AG09309 (cell line): Measurements from ENCODE around the gene IL10RB.
"Not testable (repeated sequence)": the region's sequence is repeated elsewhere in the genome, so short reads cannot be mapped to it uniquely, and the experiment has no call there.

Source experiments
- DNase-seq: peaks from one replicate; pipeline ENCODE4 v3.0.0-alpha.2; 2010; ENCODE audit warnings: low read depth
- H3K4me3 ChIP-seq: 2 replicates; pipeline ENCODE4 v1.5.1; 2011; ENCODE audit warnings: mild to moderate bottlenecking, low read depth, low read length, moderate library complexity; ENCODE audit not compliant: control insufficient read depth
- TF ChIP-seq, protein P1 (sequence below): IDR thresholded peaks from 2 replicates; pipeline ENCODE4 v1.5.1; 2011; ENCODE audit warnings: mild to moderate bottlenecking, low read depth, low read length, inconsistent platforms; ENCODE audit not compliant: insufficient read depth, control insufficient read depth; ENCODE audit errors: missing control alignments

The IL10RB gene

DNA sequence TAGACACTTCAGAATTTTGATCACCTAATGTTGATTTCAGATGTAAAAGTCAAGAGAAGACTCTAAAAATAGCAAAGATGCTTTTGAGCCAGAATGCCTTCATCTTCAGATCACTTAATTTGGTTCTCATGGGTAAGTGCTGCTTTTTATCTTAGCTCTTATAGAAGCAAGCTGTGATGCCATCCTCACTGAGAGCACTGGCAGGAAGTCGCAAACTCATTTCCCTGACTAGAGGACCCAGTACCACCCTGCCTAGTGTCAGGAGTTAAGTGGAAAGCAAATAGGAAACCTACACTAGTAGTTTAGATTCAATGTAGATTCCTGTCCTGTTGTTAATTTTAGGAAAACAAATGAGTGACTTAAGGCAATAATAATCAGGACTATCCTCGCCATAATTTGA lies 24.3 kb upstream of the IL10RB start:
- no peak overlapping the region for H3K4me3 ChIP-seq
- no peak for DNase-seq
- TF ChIP-seq, protein P1, sequence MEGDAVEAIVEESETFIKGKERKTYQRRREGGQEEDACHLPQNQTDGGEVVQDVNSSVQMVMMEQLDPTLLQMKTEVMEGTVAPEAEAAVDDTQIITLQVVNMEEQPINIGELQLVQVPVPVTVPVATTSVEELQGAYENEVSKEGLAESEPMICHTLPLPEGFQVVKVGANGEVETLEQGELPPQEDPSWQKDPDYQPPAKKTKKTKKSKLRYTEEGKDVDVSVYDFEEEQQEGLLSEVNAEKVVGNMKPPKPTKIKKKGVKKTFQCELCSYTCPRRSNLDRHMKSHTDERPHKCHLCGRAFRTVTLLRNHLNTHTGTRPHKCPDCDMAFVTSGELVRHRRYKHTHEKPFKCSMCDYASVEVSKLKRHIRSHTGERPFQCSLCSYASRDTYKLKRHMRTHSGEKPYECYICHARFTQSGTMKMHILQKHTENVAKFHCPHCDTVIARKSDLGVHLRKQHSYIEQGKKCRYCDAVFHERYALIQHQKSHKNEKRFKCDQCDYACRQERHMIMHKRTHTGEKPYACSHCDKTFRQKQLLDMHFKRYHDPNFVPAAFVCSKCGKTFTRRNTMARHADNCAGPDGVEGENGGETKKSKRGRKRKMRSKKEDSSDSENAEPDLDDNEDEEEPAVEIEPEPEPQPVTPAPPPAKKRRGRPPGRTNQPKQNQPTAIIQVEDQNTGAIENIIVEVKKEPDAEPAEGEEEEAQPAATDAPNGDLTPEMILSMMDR = no peak

DNA sequence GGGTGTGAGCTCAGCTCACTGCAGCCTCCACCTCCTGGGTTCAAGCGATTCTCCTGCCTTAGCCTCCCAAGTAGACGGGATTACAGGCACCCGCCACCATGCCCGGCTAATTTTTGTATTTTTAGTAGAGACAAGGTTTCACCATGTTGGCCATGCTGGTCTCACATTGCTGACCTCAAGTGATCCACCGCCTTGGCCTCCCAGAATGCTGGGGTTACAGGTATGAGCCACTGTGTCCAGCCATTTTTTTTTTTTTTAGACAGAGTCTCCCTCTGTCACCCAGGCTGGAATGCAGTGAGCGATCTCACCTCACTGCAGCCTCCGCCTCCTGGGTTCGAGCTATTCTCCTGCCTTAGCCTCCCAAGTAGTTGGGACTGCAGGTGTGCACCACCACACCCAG lies 23.3 kb upstream of the IL10RB start:
- H3K4me3 ChIP-seq, DNase-seq: not testable (repeated sequence)

DNA sequence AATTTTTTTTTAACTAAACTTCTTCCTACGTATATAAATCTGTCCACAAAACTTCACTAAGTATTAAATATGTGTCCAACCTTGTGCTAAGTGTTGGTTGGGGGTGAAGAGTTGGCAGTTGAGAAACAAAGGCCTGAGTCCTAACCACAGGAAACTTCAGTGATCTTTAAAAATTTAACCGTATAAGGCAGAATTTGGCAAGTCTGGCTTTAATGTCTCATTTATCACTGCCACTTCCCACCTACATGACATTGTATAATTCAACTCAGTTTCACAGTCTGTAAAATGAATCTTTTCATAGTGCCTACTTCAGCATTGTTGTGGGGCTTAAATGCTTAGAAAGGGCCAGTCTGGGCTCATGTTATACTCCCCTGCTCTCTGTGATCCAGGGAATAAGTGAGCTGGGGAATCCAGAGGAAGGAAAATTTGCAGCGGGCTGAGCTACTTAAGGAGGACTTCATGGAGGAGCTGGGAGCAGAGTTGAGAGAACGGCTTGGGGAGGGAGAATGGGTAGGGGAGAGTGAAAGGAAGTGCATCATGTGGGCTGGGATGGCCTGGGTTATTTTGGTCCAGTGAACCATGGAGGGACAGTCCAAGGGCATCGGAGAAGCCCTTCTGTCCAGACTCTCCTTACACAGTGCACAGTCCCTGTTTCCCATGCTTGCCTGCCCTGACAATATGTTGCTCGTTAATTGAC lies 21.9 kb upstream of the IL10RB start:
- TF ChIP-seq, protein P1 = no peak

DNA sequence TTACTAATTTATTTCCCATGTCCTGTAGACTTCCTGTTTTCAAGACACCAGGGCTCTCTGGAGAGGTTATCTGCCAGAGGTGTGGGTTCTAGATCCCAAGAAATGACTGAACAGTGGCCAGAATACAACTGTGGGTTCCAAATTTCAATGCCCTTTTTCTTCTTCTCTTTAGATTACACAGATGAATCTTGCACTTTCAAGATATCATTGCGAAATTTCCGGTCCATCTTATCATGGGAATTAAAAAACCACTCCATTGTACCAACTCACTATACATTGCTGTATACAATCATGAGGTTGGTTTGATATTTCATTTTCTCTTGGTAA lies 21.4 kb upstream of the IL10RB start:
- DNase-seq = no peak
- no peak overlapping the region for H3K4me3 ChIP-seq
- TF ChIP-seq, protein P1 = no peak

More for the DNA sequence above, 21.9 kb upstream of the IL10RB start:
- H3K4me3 ChIP-seq = no peak overlapping the region
- no peak for DNase-seq

DNA sequence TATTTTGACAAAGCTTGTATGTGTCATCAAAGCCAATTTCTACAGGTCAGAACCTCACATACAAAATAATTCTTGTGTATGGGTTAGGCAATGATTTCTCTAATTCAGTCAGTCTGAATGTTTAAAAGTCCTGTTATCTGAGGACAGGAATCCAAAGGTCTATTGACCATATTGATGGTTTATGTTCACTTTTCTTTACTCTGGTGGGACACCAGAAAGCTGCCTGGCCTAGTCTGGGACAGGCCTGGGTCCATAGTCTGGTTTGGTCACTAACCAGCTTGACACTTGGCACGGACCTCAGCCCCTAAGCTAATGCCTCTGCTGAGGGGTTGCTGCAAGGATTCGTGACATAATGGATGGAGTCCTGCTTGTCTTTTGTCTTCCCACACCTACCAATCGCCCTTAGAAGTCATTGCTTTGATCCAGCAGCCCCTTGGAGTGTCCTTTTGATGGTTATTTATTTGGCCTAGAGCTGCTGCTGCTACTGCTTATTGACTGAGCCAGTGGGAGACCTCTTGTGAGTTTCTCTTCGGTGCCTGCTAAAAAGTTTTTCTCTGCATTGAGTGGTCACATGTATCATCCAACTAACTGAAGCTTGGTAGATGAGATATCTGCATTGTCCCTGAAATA lies 20.8 kb upstream of the IL10RB start:
- no peak overlapping the region for H3K4me3 ChIP-seq
- DNase-seq = no peak
- TF ChIP-seq, protein P1 = no peak

DNA sequence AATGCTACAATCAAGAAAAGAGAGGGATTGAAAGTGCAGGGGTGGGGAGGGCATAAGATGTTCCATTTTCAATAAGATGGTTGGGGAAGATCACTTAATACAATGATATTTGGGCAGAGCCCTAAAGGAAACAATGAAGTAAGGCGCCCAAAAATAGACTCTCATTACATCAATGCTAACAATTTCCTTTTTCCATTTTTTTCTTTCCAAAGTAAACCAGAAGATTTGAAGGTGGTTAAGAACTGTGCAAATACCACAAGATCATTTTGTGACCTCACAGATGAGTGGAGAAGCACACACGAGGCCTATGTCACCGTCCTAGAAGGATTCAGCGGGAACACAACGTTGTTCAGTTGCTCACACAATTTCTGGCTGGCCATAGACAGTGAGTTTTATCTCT lies 19.7 kb upstream of the IL10RB start:
- DNase-seq = no peak
- no peak overlapping the region for H3K4me3 ChIP-seq
- TF ChIP-seq, protein P1 = no peak

DNA sequence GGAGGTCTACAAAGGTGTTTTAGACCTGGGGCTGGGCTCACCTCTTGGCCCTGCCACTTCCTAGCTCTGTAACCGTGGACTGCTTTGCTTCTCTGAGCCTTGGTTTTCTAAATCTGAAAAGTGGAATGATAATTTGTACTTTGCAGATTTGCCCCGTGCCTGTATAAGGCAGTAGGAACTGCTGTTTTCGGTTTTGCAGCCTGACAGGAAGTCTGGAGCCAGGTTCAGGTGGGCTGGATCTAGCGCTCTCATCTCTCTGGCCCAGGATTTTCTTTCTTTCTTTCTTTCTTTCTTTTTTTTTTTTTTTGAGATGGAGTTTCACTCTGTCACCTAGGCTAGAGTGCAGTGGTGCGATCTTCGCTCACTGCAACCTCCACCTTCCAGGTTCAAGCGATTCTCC lies 19.2 kb upstream of the IL10RB start:
- DNase-seq = no peak
- H3K4me3 ChIP-seq = no peak overlapping the region
- TF ChIP-seq, protein P1 = no peak
